ENCODE measurements around the gene FLRT2.

DNA sequence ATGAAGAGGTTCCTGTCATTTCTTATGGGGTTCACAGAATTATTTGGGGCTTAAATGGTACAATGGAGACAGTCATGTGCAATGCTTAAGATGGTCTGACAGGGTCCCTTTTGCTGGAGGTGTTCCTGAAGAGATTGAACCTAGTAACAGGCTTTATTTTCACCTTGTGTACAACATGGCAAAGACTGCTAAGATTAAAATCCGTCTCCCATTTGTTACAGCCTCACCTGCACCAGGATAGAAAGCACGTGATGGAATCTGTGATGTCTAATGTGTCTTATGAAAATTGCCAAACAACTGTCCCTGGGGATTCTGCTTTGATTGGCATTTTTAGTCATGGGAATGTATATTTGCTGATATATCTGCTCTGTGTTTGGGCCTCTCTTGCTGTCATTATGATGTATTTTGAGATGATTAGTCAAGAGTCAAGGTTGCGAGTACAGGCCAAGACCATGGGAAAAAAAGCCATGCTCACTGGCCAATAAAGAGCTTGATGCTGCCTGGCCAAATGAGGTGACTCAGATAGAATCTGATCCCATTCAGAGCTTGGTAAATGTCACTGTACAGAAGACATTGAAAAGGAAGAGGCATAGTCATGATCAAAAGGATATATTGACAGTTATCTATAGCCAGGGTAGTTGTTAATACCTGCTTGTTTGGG is 96.1 kb downstream of the FLRT2 start:
- TF ChIP-seq, protein P1, sequence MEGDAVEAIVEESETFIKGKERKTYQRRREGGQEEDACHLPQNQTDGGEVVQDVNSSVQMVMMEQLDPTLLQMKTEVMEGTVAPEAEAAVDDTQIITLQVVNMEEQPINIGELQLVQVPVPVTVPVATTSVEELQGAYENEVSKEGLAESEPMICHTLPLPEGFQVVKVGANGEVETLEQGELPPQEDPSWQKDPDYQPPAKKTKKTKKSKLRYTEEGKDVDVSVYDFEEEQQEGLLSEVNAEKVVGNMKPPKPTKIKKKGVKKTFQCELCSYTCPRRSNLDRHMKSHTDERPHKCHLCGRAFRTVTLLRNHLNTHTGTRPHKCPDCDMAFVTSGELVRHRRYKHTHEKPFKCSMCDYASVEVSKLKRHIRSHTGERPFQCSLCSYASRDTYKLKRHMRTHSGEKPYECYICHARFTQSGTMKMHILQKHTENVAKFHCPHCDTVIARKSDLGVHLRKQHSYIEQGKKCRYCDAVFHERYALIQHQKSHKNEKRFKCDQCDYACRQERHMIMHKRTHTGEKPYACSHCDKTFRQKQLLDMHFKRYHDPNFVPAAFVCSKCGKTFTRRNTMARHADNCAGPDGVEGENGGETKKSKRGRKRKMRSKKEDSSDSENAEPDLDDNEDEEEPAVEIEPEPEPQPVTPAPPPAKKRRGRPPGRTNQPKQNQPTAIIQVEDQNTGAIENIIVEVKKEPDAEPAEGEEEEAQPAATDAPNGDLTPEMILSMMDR (conservative IDR thresholded peaks at IDR 0.05; ENCODE audit: low read depth, low read length), result no peak
- TF ChIP-seq BHLHE40 (IDR thresholded peaks at IDR 0.05; ENCODE audit: low read depth, low read length), result no peak
- TF ChIP-seq POLR2A (IDR thresholded peaks at IDR 0.05; ENCODE audit: low read depth, low read length), result no peak
- TF ChIP-seq, protein P2, sequence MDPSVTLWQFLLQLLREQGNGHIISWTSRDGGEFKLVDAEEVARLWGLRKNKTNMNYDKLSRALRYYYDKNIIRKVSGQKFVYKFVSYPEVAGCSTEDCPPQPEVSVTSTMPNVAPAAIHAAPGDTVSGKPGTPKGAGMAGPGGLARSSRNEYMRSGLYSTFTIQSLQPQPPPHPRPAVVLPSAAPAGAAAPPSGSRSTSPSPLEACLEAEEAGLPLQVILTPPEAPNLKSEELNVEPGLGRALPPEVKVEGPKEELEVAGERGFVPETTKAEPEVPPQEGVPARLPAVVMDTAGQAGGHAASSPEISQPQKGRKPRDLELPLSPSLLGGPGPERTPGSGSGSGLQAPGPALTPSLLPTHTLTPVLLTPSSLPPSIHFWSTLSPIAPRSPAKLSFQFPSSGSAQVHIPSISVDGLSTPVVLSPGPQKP (IDR thresholded peaks at IDR 0.05; ENCODE audit: borderline replicate concordance, low read depth, low read length), result no peak
- no peak for TF ChIP-seq MAFK (IDR thresholded peaks at IDR 0.05; ENCODE audit: low read depth, low read length)
- no peak for TF ChIP-seq MAZ (IDR thresholded peaks at IDR 0.05; ENCODE audit: borderline replicate concordance, low read depth, low read length)
- TF ChIP-seq SMC3 (IDR thresholded peaks at IDR 0.05; ENCODE audit: low read depth, low read length), result no peak
- no peak for TF ChIP-seq CEBPB (IDR thresholded peaks at IDR 0.05; ENCODE audit: low read depth, low read length)
- no peak for TF ChIP-seq CHD1 (IDR thresholded peaks at IDR 0.05; ENCODE audit: low read depth, low read length)
